GM12874 (cell line): Measurements from ENCODE around the gene C3orf18.

ENCODE experiments used
- CTCF ChIP-seq: IDR thresholded peaks from 2 replicates; pipeline ENCODE4 v1.5.1; 2011; ENCODE audit warnings: low read depth, mild to moderate bottlenecking, control low read depth, low read length, moderate library complexity; ENCODE audit not compliant: insufficient read depth

The C3orf18 gene

GRCh38 chr3:50588759-50589433, 21.3 kb upstream of the C3orf18 start:
- no peak for TF ChIP-seq CTCF

GRCh38 chr3:50587806-50588758, 20.5 kb upstream of the C3orf18 start:
- no peak for TF ChIP-seq CTCF

GRCh38 chr3:50587373-50587772, 19.8 kb upstream of the C3orf18 start:
- no peak for TF ChIP-seq CTCF

- TF ChIP-seq CTCF = no peak
These were observed 19.2 kb upstream of the C3orf18 start for GRCh38 chr3:50586763-50587070.

- no peak for TF ChIP-seq CTCF
These were observed 18.6 kb upstream of the C3orf18 start for GRCh38 chr3:50585919-50586762.

- no peak for TF ChIP-seq CTCF
These were observed 16.8 kb upstream of the C3orf18 start for GRCh38 chr3:50584391-50584790.

- no peak for TF ChIP-seq CTCF
These were observed 16.4 kb upstream of the C3orf18 start for GRCh38 chr3:50583897-50584296.
